ENCODE measurements around the gene SAP30BP. TPM values are rescaled to one million over a fixed set of nuclear protein-coding genes. Genes with fewer than 3 reads are reported as not detected.

The SAP30BP gene
- total and polyA plus RNA-seq, 2 donors (not counting 3 experiments of a cell fraction or from before 2014, with no cell fraction given): 116 to 151 TPM

DNA sequence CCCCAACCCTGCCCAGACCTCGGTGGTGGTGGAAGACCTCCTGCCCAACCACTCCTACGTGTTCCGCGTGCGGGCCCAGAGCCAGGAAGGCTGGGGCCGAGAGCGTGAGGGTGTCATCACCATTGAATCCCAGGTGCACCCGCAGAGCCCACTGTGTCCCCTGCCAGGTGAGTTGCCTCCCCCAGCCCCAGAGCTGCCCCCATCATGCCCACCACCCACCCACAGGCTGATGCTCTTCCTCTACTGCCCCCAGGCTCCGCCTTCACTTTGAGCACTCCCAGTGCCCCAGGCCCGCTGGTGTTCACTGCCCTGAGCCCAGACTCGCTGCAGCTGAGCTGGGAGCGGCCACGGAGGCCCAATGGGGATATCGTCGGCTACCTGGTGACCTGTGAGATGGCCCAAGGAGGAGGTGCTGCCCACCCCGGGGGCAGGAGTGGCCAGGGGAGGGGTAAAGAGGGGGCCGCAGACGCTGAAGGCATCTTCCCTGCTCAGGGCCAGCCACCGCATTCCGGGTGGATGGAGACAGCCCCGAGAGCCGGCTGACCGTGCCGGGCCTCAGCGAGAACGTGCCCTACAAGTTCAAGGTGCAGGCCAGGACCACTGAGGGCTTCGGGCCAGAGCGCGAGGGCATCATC, 89.4 kb downstream of the SAP30BP start:
- Histone ChIP-seq H3K4me2 (ENCODE audit: insufficient read depth, low read length) (no peak overlapping the region), H4K20me1 (replicated peaks; ENCODE audit: control insufficient read depth, extremely low read depth, insufficient read depth, low read length) (no peaks in the 10 kb centered on the region), H3K9me3 (replicated peaks; ENCODE audit: control insufficient read depth, insufficient read depth, low read length) (no peaks in the 10 kb centered on the region), H3K36me3 (ENCODE audit: control insufficient read depth in 2 of 2, extremely low read depth in 1 of 2, insufficient read depth in 2 of 2, low read length in 2 of 2) (peaks cover 0 to 2% of the 10 kb centered on the region in 2 experiments), H3K9me1 (replicated peaks; ENCODE audit: control insufficient read depth, extremely low read depth, insufficient read depth, low read length) (no peaks in the 10 kb centered on the region), H3K27me3 (ENCODE audit: control insufficient read depth in 2 of 2, insufficient read depth in 2 of 2, low read length in 2 of 2) (no peaks in the 10 kb centered on the region), H3K79me2 (ENCODE audit: control insufficient read depth, insufficient read depth, low read length) (no peaks in the 10 kb centered on the region), H3K27ac (ENCODE audit: insufficient read depth, low read depth, low read length) (no peak overlapping the region), H3K4me1 (ENCODE audit: control insufficient read depth, extremely low read depth, insufficient read depth, low read length) (no peaks in the 10 kb centered on the region), H3K4me3 (replicated peaks in 1 of 3; ENCODE audit: insufficient read depth in 1 of 3, low read depth in 1 of 3, low read length in 3 of 3) (no peak overlapping the region), H2AFZ (ENCODE audit: low read depth, low read length) (no peak overlapping the region), H3K9ac (replicated peaks; ENCODE audit: extremely low read depth, insufficient read depth, low read length) (no peak overlapping the region)
- intact Hi-C loops (cut with micrococcal nuclease): no loop called here
- dilution Hi-C loops (cut with MboI; ENCODE audit: extremely low pct_ligation_motif_present, low sequenced_read_pairs): no loop called here
- ChIA-PET CTCF (interaction anchor here (0.8 to 1.8 kb wide), 4 partner anchors 9 to 124 kb away, joined by 3 to 5 read pairs (median 4); partner anchors contain the start of gene SMIM5), POLR2A (no interaction called here)
- TF ChIP-seq GATA2 (IDR thresholded peaks at IDR 0.05; ENCODE audit: insufficient read depth, insufficient read length, low read depth, low read length) (no peak), JUN (IDR thresholded peaks at IDR 0.05; ENCODE audit: borderline replicate concordance, insufficient read depth, insufficient read length, low read depth) (no peak), FOS (IDR thresholded peaks at IDR 0.05; ENCODE audit: borderline replicate concordance, insufficient read depth, low read length) (no peak), MYC (IDR thresholded peaks at IDR 0.05; ENCODE audit: low read depth, low read length) (no peak), EZH2 (IDR thresholded peaks at IDR 0.05; ENCODE audit: borderline replicate concordance, low read depth, low read length, severe bottlenecking) (no peak)
- TF ChIP-seq, protein P1, sequence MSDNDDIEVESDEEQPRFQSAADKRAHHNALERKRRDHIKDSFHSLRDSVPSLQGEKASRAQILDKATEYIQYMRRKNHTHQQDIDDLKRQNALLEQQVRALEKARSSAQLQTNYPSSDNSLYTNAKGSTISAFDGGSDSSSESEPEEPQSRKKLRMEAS (IDR thresholded peaks at IDR 0.05; ENCODE audit: insufficient read depth, insufficient read length): no peak
- no peak for FAIRE-seq
- no peak for DNase-seq (ENCODE audit: low read depth, low spot score)
- BruUV-seq (replicated peaks): no TSS peak

Data from endothelial cell of umbilical vein (primary cell).